ENCODE measurements around the gene NME7.
A peak's percentile ranks its signal among the peaks of the same experiment; 100 is the strongest.

NME7 gene

GRCh38 chr1:169175461-169175860, 192.1 kb downstream of the NME7 start:
- Histone ChIP-seq H3K36me3 (replicated peaks) (no peaks in the 10 kb centered on the region), H3K4me3 (ENCODE audit: low read depth, low read length) (no peak overlapping the region), H3K27ac (no peak overlapping the region), H3K27me3 (replicated peaks) (no peaks in the 10 kb centered on the region)
- no peak for TF ChIP-seq CTCF (IDR thresholded peaks at IDR 0.05; ENCODE audit: low read depth, low read length, missing control alignments)
- in situ Hi-C loops (cut with HindIII; ENCODE audit: low pct_ligation_motif_present, low sequenced_read_pairs), result no loop called here
- DNase-seq, result no peak

GRCh38 chr1:169163059-169163458, 204.5 kb downstream of the NME7 start:
- Histone ChIP-seq H3K4me3 (ENCODE audit: low read depth, low read length) (no peak overlapping the region), H3K27me3 (replicated peaks) (no peaks in the 10 kb centered on the region), H3K27ac (no peak overlapping the region), H3K36me3 (replicated peaks) (no peaks in the 10 kb centered on the region)
- TF ChIP-seq CTCF (IDR thresholded peaks at IDR 0.05; ENCODE audit: low read depth, low read length, missing control alignments), result no peak
- in situ Hi-C loops (cut with HindIII; ENCODE audit: low pct_ligation_motif_present, low sequenced_read_pairs), result no loop called here
- DNase-seq, result peak; percentile 44

- no peak for TF ChIP-seq CTCF (IDR thresholded peaks at IDR 0.05; ENCODE audit: low read depth, low read length, missing control alignments)
- H3K36me3 ChIP-seq (replicated peaks), result no peaks in the 10 kb centered on the region
- in situ Hi-C loops (cut with HindIII; ENCODE audit: low pct_ligation_motif_present, low sequenced_read_pairs), result no loop called here
- H3K27ac ChIP-seq, result no peak overlapping the region
- no peak overlapping the region for H3K4me3 ChIP-seq (ENCODE audit: low read depth, low read length)
- DNase-seq, result no peak
- H3K27me3 ChIP-seq (replicated peaks), result no peaks in the 10 kb centered on the region
Measured at GRCh38 chr1:169161496-169162194, 206.0 kb downstream of the NME7 start.

- no peak for DNase-seq
- no peak overlapping the region for H3K27ac ChIP-seq
- H3K4me3 ChIP-seq (ENCODE audit: low read depth, low read length), result no peak overlapping the region
- in situ Hi-C loops (cut with HindIII; ENCODE audit: low pct_ligation_motif_present, low sequenced_read_pairs), result no loop called here
- H3K36me3 ChIP-seq (replicated peaks), result no peaks in the 10 kb centered on the region
- TF ChIP-seq CTCF (IDR thresholded peaks at IDR 0.05; ENCODE audit: low read depth, low read length, missing control alignments), result no peak
- H3K27me3 ChIP-seq (replicated peaks), result no peaks in the 10 kb centered on the region
Measured at GRCh38 chr1:169160845-169161495, 206.6 kb downstream of the NME7 start.

- no peak for DNase-seq
- TF ChIP-seq CTCF (IDR thresholded peaks at IDR 0.05; ENCODE audit: low read depth, low read length, missing control alignments), result no peak
- no peak overlapping the region for H3K4me3 ChIP-seq (ENCODE audit: low read depth, low read length)
- no peaks in the 10 kb centered on the region for H3K36me3 ChIP-seq (replicated peaks)
- H3K27ac ChIP-seq, result no peak overlapping the region
- H3K27me3 ChIP-seq (replicated peaks), result no peaks in the 10 kb centered on the region
- in situ Hi-C loops (cut with HindIII; ENCODE audit: low pct_ligation_motif_present, low sequenced_read_pairs), result no loop called here
Measured at GRCh38 chr1:169156580-169156979, 211.0 kb downstream of the NME7 start.

Data from brain microvascular endothelial cell (primary cell).